HG03039 (cell line): ENCODE data around the gene XRCC3.

Experiments used
- ATAC-seq: cut with Tn5 transposase; IDR thresholded peaks from one replicate; pipeline ENCODE4 v1.9.1; 2021; ENCODE audit warnings: mild to moderate bottlenecking, moderate library complexity; ENCODE audit not compliant: unreplicated experiment

The XRCC3 gene

DNA sequence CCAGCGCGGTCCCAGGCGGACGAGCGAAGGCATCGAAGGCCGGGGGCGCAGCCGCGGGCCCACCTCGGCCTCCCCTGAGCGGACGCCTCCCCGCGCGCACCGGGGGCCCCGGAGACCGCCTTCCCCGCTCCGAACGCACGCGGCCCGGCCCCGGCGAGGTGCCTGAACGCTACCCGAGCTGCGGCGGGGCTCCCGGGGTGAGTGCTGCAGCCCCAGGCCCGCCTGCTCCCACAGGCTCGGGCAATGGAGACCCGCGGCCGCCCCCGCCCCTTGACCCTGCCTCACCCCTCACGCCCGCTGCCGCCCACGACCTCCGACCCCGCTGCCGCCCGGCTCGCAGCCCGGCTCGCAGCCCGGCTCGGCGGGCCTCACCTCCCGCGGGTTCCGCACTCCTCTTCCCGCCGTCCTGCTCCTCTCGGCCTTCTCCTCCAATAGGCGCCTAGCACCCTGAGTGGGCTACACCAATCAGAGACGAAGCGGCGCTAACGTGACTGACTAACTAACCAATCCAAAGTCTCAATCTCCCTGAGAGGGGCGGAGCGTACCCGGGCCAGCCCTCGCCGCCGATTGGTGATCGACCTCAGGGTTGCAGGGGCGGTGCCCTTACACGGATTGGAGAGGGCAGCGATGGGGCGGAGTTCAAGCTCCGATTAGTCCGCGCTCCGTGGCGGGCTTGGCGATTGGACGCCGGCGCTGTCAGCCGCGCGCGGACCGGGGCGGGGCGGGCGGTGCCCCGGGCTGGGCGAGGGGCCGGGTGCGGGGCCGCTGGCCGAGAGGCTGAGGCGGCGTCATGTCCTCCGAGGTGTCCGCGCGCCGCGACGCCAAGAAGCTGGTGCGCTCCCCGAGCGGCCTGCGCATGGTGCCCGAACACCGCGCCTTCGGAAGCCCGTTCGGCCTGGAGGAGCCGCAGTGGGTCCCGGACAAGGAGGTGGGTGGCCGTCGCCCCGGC lies at the start of gene XRCC3, which contains the start of gene ZFYVE21:
TSS of gene XRCC3 (minus strand) at position 400 of the 949 bp plus-strand sequence. CDS start 4,364 bp downstream, outside the sequence.
TSS of gene ZFYVE21 (plus strand) at position 759 of the 949 bp plus-strand sequence. CDS start at position 791, 32 bp downstream.
- ATAC-seq: peak; percentile 91

DNA sequence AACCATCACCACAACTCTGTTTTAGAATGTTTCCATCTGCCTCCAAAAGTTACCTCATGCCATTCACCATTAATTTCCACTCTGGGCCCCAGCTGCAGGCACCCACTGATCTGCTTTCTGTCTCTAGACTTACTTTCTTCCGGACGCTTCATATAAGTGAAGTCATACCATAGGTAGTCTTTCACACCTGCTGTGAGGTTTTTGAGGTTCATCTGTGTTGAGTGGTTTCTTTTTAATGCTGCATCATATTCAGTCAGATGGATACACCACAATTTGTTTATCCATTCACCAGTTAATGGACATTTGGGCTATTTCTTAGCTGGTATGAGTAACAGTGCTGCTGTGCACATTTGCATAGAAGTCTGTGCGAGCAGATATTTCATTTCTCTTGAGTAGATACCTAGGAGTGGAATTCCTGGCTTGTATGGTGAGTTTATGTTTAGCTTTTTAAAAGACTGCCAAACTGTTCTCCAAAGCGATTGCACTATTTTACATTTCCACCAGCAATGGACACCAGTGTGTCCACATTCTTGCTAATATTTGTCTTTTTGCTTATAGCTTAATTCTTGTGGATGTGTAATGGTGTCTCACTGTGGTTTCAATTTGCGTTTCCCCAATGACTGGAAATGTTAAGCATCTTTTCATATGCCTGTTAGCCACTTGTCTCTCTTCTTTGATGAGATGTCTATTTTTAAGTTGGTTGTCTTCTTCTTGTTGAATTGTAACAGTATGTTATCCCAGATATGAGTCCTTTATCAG lies 48.7 kb upstream of the XRCC3 start:
- peak; percentile 68 for ATAC-seq

DNA sequence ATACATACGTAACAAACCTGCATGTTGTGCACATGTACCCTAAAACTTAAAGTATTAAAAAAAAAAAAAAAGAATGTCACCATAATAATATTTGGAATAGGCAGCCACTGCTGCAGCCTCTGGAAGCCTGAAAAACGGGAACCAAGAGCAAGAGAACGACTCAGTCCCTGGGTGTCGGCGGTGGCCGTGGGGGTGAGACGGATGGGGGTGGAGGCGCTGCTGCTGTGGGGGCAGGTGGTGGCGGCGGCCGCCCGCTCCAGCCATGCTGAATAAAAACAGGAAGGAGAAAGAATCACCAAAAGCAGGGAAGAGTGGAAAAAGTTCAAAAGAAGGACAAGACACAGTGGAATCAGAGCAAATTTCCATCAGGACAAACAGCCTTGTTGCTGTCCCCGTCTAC lies 47.3 kb upstream of the XRCC3 start:
- no peak for ATAC-seq

DNA sequence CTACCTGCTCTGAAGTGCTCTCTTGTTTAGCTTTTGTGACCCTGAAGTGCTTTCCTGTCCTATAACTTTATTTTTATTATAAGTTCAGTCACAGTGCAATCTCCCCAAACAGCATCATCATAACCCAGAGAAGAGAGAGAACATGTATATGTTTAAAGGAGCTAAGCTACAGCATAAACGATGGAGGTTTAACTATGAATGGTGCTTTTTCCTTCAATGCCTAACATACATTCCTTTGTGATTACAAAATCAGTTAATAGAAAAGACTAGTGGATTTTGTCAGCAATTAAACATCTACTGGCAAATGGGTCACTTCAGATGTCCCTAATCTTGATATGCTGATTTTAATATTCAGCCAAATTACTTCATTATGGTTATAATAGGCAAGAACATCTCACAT lies 46.8 kb upstream of the XRCC3 start:
- no peak for ATAC-seq

DNA sequence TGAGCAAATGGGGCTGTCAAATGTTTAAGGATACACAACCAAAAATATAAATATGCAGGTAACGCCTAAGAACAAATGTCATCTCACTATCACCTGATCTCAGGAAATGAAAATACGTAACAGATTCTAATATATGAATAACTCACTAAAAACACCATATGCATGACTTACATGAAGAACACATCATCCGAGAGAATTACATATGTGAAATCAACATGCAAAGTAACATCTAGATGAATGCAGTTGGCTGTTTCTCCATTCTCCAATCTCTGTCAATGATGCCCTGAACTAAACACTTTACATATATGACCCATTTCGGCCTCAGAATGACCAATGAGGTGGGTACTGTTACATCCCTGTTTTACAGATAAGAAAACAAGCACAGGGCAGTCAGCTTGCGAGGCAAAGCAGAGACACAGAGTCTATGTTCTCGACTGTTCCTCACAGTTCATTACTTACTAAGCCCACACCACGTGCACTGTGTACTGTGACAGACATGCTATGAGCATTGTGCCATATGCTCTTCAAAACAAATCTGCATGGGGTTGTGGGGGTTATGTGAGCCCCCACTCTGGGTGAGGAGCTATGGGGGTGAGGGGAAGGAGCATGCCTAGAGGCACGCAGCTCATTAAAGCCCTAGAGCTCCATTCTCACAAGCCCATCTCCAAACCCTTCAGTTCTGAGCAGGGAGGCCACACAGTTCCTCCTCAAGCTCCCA lies 43.0 kb upstream of the XRCC3 start:
- ATAC-seq: no peak

DNA sequence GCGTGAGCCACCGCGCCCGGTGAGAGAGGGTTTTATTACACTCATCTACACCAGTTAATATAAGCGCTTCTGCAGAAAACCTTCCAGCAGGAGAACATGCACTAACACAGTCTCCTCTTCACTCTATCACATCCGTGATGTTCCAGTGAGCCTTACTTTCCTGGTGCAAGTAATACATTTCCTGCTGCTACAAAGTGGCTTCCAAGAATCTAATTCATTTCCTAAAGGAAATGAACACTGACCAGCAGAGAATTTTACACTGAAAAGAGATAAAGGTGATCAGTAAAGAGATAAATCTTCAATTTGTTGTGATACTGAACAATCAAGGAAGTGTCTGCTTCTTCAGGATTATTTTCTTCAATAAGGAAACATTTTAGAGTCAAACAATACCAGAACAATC lies 39.8 kb upstream of the XRCC3 start:
- no peak for ATAC-seq

DNA sequence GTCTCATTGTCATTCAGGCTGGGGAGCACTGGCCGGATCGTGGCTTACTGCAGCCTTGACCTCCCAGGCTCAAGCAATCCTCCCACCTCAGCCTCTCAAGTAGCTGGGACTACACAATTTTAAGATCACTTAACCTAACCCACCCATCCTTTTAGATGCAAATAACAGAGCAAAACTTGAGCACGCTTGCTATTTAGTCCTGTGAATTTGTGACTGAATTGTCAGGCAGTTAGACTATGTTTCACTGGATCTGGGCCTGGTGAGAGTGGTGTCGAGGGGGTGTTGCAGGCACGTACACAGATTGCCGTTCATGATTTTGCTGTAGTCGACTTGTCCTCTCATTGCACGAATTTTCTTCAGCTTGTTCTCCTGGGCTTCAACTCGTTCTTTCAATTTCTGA lies 38.5 kb upstream of the XRCC3 start:
- ATAC-seq: no peak

DNA sequence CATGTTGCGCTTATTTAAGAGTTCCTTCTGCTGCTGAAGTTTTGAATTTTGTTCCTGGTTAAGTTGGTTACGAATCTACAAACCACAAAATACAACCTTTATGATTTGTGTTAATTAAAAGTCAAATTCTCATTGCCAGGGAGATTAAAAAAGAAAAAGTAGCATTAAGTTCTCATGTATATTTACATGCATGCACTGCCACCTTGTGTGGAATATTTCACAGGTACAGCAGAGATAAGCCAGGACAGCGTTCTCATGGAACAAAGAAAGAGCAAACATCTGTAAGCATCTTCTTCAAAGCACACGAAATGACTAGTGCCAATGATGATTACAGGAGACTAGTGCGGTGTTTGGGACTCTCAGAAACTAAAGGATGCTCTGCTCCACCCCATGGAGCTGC lies 34.6 kb upstream of the XRCC3 start:
- ATAC-seq: no peak

DNA sequence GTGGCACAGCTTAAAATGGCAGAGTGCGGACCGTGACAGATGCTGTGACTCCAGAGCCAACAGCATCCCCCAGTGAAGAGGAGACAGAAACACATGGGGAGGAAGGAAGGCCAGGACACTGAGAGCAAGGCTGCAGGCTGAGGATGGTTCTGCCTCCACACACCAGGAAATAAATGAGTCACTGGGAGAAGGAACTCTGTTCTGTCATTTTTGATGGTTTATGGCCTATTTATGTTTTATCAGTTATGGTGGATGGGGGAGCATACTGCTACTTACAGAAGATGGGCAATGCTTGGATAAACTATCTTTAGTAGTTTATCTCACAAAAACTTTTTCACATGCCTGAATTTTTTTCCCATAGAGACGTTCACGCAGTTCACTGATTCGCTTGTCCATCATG lies 34.2 kb upstream of the XRCC3 start:
- no peak for ATAC-seq

DNA sequence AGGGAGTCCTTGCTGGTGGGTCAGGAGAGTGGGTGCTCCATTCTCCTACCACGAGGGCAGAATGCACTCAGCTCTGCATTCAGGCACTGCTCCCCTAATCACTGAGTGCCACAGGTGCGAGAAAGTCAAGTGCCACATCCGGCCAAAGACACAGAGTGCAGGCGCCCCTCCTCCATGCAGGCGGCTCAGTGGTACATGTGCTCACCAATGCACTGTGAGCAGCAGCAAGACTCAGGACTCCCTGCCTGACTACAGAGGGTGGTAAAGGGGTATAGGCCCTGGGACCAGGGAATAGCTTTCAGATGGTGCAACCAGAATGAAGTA lies 33.2 kb upstream of the XRCC3 start:
- no peak for ATAC-seq

DNA sequence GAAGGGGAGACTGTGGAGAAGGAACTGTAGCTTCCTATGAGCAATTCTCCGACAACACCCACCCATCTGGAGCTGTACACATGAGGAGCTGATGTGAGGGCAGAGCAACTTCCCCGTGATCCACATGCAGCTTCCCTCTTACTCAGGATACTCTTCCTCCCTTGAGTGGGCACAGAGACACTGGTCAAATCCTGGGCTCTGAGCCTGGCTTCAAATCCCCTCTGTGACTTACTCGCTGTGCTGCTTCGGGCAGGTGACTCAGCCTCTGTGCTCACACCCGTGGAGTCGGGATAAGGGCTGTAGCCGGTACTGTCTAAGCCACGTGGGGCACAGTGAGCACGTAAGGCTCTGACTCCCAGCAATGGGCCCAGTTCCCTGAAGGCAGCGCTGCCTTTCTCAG lies 31.4 kb upstream of the XRCC3 start:
- ATAC-seq: no peak

DNA sequence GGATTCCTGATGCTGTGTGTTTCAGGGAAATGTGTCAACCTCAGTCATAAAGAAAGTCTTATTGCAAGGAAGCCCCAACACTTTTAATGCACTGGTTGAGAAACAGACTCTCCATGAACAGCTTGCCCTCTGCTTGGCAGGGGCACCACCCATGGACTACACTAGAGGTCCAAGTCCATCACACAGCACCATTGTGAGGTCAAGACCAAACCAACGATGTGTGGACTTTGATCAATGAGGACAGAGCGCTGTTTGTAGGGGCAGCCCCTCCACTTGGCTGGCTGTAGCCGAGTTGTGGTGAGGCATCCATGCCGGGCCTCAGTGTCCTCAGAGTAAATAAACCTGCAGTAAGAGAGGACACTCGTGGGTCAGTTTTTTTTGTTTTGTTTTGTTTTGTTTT lies 30.2 kb upstream of the XRCC3 start:
- no peak for ATAC-seq

DNA sequence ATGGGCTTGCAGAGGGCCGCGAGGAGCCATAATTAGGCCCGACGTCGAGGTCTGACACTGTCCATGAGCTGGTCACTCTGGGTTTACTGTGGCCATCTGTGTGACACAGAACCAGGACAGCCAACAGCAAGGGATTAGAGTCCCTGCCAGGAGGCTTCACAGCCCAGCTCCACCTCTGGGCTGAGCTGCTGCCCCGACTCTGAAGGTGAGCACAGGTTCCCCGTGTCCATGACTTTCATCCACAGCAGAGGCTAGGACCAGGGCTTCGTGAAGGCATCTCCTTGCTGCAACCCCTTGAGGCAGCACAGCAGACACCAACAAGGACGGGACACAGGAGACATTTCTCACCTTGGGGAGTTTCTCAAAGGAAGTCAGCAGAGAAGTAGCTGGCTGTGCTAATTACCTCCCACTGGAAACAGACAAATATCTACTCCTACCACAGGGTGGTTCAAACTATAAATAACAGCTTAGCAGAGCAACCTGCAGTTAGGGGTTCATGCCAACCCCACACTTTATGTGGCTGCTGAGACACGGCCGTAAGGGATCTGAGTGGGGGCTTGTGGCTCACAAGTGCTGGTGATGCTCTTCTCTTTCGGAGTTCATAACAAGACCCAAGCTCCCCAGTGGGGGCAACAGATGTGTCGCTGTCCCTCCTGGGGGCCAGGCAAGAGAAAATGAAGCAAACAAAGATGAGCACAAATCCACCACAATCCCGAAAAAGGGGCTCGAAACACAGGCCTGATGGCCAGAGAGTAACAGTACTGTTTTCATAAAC lies 29.6 kb upstream of the XRCC3 start:
- no peak for ATAC-seq

DNA sequence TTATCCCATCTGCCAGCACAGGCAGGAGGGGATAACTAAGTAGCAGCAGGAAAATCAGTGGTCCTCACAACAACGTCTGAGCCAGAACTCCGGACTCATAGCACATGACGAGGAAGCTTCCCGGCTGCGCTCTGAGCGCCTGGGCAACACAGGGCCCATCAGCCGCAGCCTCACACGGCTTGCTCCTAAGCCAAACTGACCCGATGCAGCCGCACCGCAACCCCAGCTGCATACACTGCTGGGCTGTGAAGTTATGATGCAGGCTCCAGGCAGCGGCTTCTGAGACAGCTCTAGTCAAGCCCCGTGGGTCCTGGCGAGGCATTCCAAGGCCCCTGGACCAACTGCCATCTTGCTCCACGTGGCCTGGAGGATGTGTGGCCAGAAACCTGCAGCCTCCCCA lies 28.4 kb upstream of the XRCC3 start:
- no peak for ATAC-seq

DNA sequence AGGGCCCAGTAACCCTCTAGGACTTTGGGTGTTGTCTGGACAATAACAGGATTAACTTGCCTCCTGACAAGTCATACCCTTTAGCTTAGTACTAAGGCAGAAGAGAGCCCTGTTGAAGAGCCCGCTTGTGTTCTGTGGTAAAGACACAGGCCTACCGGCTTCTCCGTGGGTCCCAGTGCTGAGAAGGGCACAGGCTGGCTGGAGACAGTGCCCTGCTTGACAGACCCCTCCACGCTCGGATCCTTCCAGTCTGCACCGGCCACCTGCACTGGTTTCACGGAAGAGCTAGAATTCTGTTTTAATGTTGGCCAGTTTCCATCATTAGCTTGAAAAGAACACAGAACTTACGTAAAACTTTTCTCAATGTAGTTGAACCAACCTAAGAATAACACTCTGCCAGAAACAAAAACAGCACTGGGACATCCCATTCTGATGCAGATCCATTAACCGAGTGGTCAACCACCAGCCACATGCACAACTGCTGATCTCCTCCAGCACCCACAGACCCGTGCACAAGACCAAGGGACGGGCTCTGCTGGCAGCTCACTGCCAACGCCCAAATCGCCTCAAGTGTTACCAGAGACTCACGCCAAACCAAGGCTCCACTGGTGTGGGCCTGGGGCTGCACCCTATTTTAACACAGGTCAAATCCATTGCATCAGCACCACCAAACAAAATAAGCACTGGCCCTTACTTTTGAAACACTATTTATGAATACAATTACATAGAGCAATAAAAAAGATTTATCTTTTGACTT lies 27.4 kb upstream of the XRCC3 start:
- ATAC-seq: no peak

DNA sequence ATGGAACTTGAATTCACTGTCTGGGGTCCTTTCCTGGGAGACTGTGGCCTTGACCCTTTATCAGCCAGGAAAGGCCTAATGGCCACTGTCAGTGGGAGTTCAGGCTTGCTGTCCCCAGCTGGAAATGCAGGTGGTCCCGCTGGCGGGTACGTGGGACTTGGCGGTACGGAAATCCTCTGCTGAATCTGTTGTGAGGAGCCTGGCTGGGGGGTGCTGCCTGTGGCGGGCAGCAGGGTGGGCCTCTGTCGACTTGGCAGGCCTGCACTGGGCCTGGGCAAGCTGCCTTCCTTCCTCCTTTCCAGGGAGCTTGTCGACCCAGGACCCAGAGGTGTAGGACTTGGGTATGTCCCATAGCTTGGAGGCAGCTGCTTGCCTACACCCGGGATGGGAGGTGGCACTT lies 26.6 kb upstream of the XRCC3 start:
- ATAC-seq: no peak

DNA sequence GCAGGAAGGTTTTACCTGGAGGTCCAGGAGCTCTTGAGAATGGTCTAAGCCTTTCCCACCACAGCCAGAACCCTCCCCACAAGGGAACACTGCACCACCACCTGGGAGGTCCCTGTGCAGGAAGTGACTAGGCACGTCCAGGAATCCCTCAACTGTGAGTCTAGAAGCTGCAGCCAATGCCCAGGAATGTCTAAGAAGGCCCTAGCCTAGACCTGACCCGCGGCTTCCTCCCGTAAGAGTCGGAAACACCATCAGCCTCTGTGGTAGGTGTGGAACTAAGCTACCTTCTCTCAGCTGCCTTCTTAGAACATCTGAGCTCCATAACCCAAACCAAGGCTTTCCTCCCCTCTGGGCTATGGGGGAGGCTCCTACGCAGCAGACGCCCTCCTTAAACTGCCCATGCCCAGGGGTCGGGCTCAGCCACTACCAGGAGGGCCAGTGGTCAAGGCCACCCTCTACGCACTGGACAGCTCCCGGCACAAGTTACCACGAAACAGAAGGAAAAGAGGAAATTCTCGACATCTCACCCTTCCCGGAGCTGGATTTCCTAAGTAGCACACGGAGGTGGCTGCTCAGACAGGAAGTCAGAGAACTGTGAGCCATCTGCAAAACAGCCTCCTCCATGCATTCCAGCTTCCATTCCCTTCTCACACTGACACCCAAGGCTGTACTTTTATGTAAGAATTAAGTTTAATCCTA lies 25.9 kb upstream of the XRCC3 start:
- no peak for ATAC-seq

DNA sequence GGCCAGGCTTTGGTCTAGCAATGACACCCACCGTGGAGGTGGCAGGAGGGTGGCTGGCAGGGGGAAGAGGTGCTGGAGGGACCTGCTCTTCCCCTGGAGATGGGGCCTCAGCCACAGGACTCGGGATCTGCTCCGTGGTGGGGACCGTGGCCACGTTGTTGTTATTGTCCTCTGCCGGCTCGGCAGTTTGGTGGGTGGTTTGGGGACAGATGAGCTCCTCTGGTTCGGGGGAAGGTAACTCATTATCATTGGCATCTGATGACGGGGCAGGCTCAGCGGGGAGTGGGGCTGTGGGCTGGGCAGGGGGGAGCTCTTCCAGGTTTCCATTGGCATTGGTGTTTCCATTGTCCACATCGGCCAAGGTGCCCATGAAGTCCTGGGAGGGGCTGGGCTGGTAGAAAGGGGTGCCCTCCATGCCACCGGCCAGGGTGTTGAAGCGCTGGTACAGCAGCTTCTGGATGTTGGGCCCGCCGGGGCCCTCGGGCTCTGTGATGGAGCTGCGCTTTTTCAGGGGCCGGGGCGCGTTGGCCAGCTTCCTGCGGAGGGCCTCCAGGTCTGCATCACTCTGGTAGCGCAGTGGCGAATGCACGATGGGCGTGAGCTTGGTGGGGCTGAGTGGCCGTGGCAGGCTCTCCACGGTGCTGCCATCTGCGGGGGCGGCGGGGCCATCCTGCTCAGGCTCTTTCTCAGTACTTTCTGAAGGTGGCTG lies 24.7 kb upstream of the XRCC3 start:
- no peak for ATAC-seq

DNA sequence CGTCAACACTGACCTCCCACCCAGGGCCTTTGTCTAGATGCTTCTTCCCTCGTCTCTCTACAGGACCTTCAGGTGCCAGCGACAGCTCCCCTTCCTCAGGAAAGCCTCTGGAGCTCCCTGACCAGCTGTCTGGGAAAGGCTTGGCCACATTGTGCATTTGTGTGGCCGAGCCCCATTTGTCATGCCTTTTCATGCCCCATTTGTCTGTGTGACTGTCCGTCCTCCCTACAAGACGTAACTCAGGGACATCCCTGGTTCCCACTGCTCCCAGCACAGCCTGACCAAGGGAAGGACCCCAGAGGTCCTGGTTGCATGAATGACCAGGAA lies 24.2 kb upstream of the XRCC3 start:
- no peak for ATAC-seq
